ENCODE measurements around the gene SH3BP2. TPM values are rescaled to one million over a fixed set of nuclear protein-coding genes. Genes with fewer than 3 reads are reported as not detected.

The SH3BP2 gene
- total RNA-seq, 1 donor from 2014 or later = 70.8 TPM

DNA sequence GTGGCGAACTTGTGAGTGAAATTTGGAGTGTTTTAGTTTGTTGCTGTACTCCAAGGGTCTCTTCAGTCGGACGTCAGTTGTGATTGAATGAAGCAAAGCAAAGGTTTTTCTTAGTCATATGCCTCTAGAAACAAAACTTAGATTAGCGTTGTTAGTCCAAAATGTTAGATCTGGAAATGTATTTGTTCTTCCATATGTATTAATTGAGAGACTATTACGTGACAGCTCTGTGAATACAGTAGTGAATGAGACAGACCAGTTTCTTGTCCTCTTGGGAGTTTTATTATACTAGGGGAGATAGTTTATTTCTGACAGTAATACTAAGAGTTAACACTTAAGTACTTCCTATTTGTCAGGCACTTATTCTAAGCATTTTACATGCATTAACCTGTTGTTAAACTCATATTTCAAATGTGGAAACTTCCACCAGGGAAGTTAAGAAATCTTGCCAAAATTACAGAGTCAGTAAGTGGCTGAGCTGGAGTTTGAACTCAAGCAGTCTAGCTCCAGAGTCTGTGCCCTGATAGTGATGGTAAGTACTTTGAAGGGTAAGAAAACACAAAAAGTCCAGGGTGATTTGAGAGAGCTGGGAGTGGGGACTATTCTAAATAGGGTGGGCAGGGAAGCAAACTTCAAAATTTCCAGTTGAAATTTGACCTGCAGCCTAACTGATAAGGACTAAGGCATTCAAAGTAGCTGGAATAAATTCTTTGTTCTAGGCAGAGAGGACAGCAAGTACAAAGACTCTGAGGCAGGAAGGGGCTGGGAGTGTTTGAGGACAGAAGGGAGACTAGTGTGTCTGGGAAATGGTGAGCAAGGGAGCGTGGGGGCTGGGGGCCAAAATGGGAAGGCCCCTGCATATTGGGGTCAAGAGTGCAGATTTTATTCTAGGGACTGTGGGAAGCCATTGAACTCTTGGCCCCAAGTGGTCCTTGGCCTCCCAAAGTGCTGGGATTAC is 67.8 kb downstream of the SH3BP2 start:
- Mint-ChIP-seq H3K4me3 (ENCODE audit: low read depth) (peak overlapping the region; percentile 3), H3K4me1 (ENCODE audit: low read depth) (peaks cover 53% of the 10 kb centered on the region), H3K27me3 (no peaks in the 10 kb centered on the region), H3K36me3 (ENCODE audit: insufficient read depth) (peaks cover 9% of the 10 kb centered on the region), H3K27ac (peak overlapping the region; percentile 93), H3K9me3 (ENCODE audit: low read depth) (no peaks in the 10 kb centered on the region)
- TF ChIP-seq, protein P1, sequence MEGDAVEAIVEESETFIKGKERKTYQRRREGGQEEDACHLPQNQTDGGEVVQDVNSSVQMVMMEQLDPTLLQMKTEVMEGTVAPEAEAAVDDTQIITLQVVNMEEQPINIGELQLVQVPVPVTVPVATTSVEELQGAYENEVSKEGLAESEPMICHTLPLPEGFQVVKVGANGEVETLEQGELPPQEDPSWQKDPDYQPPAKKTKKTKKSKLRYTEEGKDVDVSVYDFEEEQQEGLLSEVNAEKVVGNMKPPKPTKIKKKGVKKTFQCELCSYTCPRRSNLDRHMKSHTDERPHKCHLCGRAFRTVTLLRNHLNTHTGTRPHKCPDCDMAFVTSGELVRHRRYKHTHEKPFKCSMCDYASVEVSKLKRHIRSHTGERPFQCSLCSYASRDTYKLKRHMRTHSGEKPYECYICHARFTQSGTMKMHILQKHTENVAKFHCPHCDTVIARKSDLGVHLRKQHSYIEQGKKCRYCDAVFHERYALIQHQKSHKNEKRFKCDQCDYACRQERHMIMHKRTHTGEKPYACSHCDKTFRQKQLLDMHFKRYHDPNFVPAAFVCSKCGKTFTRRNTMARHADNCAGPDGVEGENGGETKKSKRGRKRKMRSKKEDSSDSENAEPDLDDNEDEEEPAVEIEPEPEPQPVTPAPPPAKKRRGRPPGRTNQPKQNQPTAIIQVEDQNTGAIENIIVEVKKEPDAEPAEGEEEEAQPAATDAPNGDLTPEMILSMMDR (IDR thresholded peaks at IDR 0.05; ENCODE audit: unreplicated experiment) = no peak
- DNase-seq (ENCODE audit: low spot score, unreplicated experiment) = no peak

DNA sequence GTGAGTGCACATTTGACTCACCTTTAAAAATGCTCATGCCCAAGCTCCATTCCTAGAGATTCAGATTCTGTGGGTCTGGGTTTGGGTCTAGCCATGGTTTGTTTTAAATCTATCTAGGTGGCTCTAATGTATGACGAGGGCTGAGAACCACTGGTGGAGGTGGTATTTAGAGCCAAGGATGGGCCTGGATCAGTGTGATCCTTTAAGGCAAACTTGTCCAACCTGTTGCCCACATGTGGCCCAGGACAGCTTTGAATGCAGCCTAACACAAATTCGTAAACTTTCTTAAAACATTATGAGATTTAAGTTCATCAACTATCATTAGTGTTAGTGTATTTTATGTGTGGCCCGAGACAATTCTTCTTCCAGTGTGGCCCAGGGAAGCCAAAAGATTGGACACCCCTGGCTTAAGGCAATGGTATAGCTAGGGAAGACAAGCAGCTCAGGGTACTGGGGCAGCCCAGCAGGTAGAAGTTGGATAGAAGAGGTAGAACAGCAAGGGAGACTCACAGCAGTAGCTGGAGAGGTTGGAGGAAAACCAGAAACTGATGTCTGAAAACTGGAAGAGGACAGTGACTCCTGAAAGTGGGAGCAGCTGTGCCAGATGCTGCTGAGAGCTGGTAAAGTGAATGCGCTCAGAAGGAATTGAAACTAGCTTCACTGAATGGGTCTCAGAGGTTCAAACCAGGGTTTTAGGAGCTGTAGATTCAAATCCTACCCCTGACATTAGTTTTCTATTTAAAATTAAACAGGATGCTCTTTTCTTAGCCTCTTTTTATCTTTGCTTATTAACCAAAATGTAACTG is 68.9 kb downstream of the SH3BP2 start:
- no peak for DNase-seq (ENCODE audit: low spot score, unreplicated experiment)
- Mint-ChIP-seq H3K9me3 (ENCODE audit: low read depth) (no peaks in the 10 kb centered on the region), H3K4me1 (ENCODE audit: low read depth) (peaks cover 60% of the 10 kb centered on the region), H3K27ac (peak overlapping the region; percentile 93), H3K4me3 (ENCODE audit: low read depth) (no peak overlapping the region), H3K27me3 (no peaks in the 10 kb centered on the region), H3K36me3 (ENCODE audit: insufficient read depth) (peaks cover 5% of the 10 kb centered on the region)
- TF ChIP-seq, protein P1 (IDR thresholded peaks at IDR 0.05; ENCODE audit: unreplicated experiment) = no peak

DNA sequence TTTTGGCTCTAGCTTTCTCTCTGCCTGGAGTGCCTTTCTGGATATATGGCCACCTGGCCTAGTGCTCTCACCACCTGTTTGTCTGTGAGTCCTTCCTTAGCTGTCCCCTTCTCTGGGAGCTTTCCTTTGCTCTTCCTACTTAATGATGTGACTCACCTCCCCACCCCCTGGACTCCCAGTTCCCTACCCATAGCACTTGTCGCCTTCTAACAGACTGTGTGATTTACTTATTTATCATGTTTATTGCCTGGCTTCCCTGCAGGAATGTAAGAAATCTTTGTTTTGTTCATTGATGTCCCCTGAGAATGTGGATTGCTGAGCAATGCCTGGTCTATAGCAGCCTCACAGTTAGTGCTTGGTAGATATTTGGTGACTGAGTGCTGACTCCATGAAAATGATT is 69.6 kb downstream of the SH3BP2 start:
- no peak overlapping the region for H3K4me3 Mint-ChIP-seq (ENCODE audit: low read depth)

DNA sequence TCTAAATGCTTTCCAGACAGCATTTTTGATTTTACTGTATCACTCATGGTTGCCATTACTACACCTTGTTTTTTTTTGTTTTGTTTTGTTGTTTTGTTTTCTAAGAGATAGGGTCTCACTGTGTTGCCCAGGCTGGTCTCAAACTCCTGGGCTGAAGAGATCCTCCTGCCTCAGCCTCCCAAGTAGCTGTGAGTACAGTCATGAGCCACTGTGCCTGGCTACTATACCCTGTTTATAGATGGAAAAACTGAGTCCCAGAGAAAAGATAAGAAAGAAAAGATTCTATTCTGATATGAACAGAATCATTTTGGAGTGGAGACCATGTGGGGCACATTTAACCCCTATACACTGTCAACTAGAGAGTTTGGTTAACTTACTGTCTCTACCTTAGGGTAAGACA is 70.8 kb downstream of the SH3BP2 start:
- TF ChIP-seq, protein P1 (IDR thresholded peaks at IDR 0.05; ENCODE audit: unreplicated experiment) = no peak
- Mint-ChIP-seq H3K27ac (no peak overlapping the region), H3K4me1 (ENCODE audit: low read depth) (peaks cover 70% of the 10 kb centered on the region), H3K27me3 (no peaks in the 10 kb centered on the region), H3K4me3 (ENCODE audit: low read depth) (no peak overlapping the region), H3K36me3 (ENCODE audit: insufficient read depth) (no peaks in the 10 kb centered on the region), H3K9me3 (ENCODE audit: low read depth) (no peaks in the 10 kb centered on the region)
- DNase-seq (ENCODE audit: low spot score, unreplicated experiment) = no peak

More for the DNA sequence above, 69.6 kb downstream of the SH3BP2 start:
- H3K9me3 Mint-ChIP-seq (ENCODE audit: low read depth) = no peaks in the 10 kb centered on the region
- peaks cover 66% of the 10 kb centered on the region for H3K4me1 Mint-ChIP-seq (ENCODE audit: low read depth)
- H3K27ac Mint-ChIP-seq = peak overlapping the region; percentile 90
- no peak for DNase-seq (ENCODE audit: low spot score, unreplicated experiment)
- H3K27me3 Mint-ChIP-seq = no peaks in the 10 kb centered on the region
- TF ChIP-seq, protein P1 (IDR thresholded peaks at IDR 0.05; ENCODE audit: unreplicated experiment) = no peak
- H3K36me3 Mint-ChIP-seq (ENCODE audit: insufficient read depth) = peaks cover 3% of the 10 kb centered on the region

DNA sequence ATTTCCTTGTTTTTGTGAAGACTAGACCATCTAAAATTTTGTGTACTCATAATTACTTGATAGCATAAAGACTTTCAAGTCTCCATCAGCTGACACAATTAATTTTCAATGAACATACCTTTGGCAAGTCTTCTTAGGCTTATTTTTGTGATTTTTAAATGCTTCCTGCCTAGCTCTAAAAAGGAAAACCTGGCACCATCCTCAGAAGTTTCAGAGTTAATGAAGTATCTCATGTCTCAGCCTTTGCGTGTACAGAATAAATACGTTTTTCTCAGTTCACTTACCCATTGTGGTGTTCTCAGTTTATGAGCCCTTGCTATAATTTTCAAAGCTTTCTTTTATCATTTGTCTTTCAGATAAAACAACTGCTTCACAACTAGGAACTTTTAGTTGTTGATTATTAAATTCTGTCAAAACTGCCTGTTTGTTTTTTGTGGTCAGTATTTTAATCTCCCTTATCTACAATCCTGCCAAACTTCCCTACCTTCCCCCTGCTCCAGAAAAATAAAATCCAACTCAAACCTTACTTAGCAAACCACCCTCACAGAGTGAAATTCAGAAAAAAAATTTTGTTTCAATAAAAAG is 72.4 kb downstream of the SH3BP2 start:
- Mint-ChIP-seq H3K4me3 (ENCODE audit: low read depth) (no peak overlapping the region), H3K27me3 (no peaks in the 10 kb centered on the region), H3K27ac (peak overlapping the region; percentile 18), H3K36me3 (ENCODE audit: insufficient read depth) (no peaks in the 10 kb centered on the region), H3K9me3 (ENCODE audit: low read depth) (no peaks in the 10 kb centered on the region), H3K4me1 (ENCODE audit: low read depth) (peaks cover 77% of the 10 kb centered on the region)
- DNase-seq (ENCODE audit: low spot score, unreplicated experiment) = no peak
- TF ChIP-seq, protein P1 (IDR thresholded peaks at IDR 0.05; ENCODE audit: unreplicated experiment) = no peak

Measured in progenitor cell of endocrine pancreas (in vitro differentiated cells).